Epithelial cell of esophagus (primary cell): ENCODE measurements around the gene ZER1.

Experiments
- DNase-seq: peaks from one replicate; pipeline ENCODE4 v3.0.0; 2010; ENCODE audit warnings: low read depth
- H3K4me3 ChIP-seq: 2 replicates; pipeline ENCODE4 v1.5.1; 2011; ENCODE audit warnings: mild to moderate bottlenecking, low read length, control low read depth
- TF ChIP-seq, protein P1 (sequence below): IDR thresholded peaks from 2 replicates; pipeline ENCODE4 v1.5.1; 2011; ENCODE audit warnings: low read depth, mild to moderate bottlenecking, low read length, control low read depth, inconsistent platforms; ENCODE audit not compliant: insufficient read depth; ENCODE audit errors: missing control alignments

ZER1 gene

DNA sequence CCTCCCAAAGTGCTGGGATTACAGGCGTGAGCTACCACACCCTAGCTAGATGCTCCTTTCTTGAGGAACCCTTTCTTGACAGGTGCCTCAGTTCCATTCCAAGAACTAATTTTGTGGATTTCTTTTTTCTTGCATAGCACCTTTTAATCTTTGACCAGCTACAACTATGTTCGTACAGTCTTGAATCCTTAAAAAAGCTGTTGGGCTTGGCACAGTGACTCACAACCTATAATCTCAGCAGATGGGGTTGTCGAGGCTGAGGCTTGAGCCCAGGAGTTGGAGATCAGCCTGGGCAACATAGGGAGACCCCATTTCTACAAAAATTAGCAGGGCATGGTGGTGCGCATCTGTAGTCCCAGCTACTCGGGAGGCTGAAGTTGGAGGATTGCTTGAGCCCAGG is 1.3 kb upstream of the ZER1 start:
- no peak overlapping the region for H3K4me3 ChIP-seq
- DNase-seq: no peak
- TF ChIP-seq, protein P1, sequence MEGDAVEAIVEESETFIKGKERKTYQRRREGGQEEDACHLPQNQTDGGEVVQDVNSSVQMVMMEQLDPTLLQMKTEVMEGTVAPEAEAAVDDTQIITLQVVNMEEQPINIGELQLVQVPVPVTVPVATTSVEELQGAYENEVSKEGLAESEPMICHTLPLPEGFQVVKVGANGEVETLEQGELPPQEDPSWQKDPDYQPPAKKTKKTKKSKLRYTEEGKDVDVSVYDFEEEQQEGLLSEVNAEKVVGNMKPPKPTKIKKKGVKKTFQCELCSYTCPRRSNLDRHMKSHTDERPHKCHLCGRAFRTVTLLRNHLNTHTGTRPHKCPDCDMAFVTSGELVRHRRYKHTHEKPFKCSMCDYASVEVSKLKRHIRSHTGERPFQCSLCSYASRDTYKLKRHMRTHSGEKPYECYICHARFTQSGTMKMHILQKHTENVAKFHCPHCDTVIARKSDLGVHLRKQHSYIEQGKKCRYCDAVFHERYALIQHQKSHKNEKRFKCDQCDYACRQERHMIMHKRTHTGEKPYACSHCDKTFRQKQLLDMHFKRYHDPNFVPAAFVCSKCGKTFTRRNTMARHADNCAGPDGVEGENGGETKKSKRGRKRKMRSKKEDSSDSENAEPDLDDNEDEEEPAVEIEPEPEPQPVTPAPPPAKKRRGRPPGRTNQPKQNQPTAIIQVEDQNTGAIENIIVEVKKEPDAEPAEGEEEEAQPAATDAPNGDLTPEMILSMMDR: no peak

DNA sequence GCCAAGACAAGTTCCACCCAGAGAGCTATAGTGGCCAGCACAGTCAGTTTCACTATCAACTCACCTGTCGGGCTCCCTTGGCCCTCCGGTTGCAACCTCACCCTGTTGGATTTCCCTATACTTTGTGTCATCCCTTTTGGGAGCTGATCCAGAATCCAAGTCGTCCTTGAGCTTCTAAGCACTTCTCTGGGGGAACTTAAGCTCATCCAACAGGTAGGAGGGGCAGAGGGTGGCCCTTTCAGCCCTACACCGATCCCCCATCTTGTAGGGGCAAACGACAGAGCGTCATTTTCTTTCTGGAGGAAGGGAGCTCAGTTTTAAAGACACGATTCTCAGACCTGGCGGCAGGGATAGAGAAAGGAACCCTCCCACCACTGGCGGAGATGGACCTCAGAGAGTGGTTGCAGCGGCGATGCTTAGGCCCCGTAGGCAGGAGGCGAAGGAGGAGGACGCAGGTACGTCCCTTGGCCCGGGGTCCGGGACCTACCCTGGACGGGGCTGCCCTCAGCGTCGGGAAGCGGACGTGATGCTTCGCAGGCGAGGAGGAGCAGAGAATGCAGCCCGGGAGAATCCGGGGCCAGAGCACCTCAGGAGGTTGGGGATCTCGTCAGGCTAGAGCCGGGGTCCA is 519 bp downstream of the ZER1 start:
- peak; percentile 41 for DNase-seq
- TF ChIP-seq, protein P1: no peak

DNA sequence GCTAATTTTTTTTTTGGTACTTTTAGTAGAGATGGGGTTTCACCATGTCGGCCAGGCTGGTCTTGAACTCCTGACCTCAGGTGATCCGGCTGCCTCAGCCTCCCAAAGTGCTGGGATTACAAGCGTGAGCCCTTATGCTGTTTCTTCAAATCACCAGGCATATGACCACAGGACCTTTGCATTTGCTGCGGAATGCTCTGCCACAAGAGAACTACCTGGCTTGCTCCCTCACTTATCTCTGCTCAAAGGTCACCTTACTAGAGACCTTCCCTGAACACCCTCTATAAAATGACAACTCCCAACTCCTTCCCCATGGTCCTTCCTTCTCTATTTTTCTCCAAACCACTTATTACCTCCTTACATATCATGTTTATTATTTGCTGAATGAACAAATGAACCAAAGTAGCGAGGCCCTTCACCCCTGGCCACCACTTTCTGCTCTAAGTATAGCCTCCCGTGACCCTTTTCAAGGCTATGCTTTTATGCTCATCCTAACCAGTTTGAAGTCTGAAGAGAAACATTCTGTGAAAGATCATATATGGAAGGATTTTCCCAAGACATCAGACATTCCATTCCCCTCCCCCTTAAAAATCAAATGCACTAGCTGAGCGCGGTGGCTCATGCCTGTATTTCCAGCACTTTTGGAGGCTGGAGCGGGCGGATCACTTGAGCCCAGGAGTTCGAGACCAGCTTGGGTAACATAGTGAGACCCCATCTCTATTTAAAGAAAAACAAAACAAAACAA is 1.3 kb downstream of the ZER1 start:
- DNase-seq: no peak
- TF ChIP-seq, protein P1: no peak
- H3K4me3 ChIP-seq: peak overlapping the region; percentile 95

More for the DNA sequence above, 519 bp downstream of the ZER1 start:
- H3K4me3 ChIP-seq: peak overlapping the region; percentile 95

DNA sequence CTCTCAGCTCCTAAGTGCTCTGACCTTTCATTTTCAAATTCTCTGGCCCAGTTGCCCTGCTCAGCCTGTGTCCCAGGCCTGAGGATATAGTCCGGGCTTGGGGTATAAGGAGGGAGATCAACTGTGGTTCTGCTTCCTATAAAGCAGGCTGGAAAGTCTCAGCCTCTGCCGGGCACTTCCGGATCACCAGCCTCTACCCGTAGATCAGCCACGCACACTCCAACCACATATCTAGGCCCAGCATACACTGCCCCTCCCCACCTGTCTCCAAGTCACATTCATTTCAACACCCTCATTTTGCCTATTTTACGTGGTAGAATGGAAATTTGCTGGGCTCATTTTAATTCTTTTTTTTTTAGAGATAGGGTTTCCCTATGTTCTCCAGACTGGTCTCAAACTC is 3.1 kb downstream of the ZER1 start:
- no peak for DNase-seq
- TF ChIP-seq, protein P1: no peak
- no peak overlapping the region for H3K4me3 ChIP-seq

DNA sequence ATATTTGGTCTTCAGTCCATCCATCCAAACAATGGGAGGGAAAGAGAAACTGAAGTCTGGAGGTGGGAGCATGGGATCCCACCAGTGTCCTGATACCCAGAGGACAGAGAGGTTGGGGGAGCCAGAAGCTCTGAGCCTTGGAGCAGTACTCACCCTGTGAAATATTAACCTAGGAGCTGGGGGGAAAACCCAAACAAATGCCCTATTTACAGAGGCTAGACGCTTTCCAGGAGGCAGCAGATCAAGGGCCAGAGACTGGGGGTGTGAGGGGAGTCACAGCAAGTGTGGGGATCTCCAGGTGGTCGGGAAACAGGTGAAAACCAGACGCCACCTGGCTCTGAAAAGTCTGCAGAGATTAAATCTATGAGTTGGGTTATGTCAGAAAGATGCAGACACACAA is 6.2 kb downstream of the ZER1 start:
- no peak for DNase-seq
- TF ChIP-seq, protein P1: no peak

DNA sequence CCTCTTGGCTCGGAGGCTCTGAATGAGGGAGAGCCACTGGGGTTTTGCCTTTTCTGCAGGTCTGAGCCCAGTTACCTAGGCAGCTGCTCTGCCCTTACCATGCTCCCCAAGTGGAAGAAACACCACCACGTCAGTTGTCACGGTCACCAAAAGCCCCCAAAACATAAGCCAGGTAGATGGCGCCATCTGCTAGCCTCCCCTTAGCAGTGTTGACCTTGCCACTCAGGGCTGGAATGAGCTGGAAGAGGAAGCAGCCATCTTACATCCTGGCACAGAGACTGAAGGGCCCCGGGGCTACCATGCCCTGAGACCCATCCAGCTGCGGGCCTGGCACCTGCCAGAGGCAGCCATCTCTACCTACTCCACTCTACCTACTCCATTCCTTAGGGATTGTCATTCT is 7.4 kb downstream of the ZER1 start:
- TF ChIP-seq, protein P1: no peak
- no peak for DNase-seq
- no peak overlapping the region for H3K4me3 ChIP-seq

More for the DNA sequence above, 6.2 kb downstream of the ZER1 start:
- H3K4me3 ChIP-seq: no peak overlapping the region
